ENCODE results near the gene CSNK1A1.
"Not testable (repeated sequence)": the region's sequence is repeated elsewhere in the genome, so short reads cannot be mapped to it uniquely, and the experiment has no call there.

Gene CSNK1A1

DNA sequence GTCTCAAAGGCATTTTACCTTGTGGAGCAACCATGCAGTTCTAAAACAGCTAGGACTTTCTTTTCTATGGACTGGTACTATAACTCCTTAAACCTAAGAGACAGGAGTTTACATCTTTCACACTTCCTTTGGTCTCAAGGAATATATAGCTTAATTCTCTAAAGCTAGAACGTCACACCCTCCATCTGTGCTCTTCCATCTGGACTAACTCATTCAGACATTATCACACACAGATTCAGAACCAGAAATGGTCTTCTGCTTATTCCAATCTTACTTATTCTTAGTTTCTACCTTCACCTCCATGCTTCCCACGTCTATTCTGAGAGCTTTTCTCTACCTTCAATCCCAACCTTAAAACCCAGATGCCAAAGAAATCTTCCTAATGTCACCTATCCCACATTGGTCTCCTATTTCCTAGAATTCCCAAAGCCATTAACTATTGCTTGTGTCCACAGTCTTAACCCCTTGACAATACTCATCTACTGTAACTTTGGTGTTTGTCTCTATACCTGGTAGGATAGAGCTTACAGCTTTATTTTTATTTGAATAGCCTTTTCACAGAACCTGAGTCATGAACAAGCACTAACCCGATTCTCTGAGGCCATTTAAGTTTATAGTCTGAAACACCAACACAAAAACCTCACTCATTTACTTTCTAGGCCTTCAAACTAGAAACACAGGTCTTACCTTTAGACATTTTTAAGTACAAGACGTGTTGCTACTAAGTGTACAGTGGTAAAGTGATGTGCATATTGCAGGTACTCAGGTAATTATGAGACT is 22.8 kb downstream of the CSNK1A1 start:
- DNase-seq (ENCODE audit: low spot score): no peak

DNA sequence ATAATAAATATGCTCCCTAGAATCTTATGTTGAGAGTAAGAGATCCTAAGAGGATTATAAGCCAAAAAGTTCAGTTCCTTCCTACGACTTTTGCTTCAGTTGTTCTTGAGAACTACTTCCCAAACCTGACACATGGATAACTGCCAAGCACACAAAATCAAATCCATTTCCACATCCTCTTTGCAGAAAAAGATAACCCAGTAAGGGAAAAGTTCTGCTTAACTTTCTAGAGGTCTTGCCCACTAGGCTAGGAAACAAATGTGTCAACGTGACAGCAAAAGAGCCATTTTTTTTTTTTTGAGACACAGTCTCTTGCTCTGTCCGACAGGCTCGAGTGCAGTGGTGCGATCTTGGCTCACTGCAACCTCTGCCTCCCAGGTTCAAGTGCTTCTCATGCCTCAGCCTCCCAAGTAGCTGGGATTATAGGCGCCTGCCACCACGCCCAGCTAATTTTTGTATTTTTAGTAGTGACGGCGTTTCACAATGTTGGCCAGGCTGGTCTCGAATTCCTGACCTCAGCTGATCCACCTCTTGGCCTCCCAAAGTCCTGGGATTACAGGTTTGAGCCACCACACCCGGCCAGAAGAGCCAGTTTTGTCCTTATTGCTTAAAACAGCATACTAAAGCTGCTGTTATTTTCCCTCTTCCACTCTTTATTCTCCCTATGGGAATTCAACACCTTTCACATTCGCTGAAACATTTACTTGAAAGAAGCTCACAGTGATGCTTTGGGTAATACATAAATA is 24.2 kb downstream of the CSNK1A1 start:
- DNase-seq (ENCODE audit: low spot score): no peak

DNA sequence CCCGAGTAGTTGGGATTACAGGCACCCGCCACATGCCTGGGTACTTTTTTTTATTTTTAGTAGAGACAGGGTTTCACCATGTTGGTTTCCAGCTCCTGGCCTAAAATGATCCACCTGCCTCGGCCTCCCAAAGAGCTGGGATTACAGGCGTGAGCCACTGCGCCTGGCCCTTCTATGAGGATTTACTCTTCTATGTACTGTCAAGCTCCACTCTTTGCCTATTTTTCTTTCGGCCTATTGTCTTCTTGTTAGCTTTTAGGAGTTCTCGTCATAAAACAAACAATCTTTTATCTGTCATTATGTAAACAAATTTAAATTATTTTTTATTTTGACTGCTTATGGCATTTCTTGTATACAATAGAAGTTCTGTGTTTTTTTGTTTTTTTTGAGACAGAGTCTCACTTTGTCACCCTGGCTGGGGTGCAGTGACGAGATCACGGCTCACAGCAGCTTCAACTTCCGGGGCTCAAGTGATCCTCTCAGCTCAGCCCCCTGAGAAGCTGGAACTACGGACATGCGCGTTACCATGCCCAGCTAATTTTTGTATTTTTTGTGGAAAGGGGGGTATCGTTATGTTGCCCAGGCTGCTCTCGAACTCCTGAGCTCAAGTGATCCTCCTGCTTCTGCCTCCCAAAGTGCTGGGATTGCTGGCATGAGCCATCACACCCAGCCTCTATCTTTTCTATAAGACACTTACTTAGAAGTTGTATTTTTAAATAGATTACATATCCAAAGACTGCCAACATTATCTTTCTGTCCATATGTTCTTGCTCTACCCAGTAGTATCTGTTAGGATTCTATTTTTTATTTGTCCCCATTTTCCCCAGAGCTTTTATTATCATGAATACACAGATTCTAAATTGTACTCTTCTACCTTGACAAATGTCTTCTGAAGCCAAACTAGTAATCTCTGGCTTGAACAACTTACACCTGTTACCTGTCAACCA is 29.2 kb downstream of the CSNK1A1 start:
- DNase-seq (ENCODE audit: low spot score): no peak

DNA sequence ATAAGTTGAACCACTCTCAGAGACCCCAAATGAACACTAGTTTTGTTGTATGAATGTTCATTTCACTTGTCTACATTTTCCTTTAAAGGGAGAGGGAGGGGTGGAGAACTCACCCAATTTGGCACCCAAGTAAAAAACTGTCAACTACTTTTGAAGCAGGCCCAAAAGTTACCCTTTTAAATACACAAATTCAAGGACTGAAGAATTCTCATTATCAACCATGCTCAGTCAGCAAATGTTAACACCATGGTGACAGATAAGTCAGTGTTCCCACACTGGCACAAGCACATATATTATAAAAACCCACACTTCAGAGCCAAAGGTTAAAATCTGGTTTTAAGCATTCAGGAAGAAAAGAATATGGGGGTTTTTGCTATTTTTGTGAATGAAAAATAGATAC is 31.6 kb downstream of the CSNK1A1 start:
- DNase-seq (ENCODE audit: low spot score): no peak

DNA sequence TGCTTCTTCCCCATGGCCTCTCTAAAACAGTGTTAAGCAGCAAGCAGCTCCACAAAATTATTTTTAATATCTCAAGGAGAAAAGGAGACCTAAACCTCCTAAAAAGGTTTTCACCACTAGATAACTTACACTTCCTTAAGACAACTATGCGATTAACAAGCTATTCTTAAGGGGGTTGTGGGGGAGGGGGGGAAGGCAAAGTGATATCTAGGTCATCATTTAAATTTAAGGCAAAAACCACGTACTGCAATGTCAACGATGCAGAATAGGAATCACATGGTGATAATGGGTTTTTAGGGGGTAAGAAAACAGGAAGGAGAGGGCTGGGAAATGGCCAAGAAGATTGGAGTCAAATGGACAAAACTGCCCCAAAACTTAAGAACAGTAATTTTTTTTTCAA is 32.6 kb downstream of the CSNK1A1 start:
- no peak for DNase-seq (ENCODE audit: low spot score)

DNA sequence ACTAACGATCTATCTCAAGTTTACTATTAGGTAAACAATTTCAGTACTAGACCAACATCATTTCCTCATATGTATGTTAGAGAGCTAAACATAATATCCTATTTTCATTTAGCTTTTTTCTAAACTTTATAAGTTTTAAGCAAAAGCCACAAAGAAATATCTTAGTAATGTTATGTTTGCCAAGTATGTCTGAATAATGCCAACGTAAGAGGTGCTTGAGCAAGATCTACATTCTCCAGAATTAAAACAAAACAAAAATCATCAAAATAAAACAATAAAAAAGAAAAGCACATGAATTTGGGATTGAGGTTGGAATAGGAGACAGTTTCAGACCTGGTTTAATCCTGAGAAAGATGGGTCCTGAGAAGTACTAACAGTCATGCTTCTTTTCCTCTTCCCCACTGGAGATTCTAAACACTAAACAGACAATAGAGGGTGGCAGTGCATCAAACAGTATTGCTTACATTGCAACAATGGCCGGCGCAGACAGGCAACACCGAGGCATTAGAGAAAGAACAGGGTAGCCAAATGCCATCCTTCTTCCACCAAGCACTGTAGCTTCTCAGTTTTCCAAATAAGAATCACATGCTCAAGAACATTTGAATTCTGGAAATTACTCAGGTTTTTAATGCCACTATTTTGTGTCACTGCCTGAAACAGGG is 33.6 kb downstream of the CSNK1A1 start:
- DNase-seq (ENCODE audit: low spot score): no peak

DNA sequence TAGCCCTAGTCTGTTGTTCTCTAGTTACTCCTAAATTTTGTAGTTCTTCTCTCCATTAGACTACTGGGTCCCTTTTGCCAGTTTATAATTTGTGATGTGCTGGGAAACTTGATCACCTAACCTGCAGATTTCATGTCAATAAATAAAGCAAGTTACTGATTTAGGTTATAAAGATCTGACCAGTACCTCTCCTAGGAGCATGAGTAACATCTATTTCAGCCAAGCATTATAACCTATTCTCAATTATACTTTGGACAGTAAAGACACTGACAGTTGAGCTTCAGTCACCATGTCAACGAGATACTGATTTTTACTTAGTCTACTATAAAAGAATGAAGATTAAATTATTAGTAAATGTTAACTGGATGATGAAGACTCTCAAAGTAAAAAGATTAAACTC is 36.7 kb downstream of the CSNK1A1 start:
- no peak for DNase-seq (ENCODE audit: low spot score)

DNA sequence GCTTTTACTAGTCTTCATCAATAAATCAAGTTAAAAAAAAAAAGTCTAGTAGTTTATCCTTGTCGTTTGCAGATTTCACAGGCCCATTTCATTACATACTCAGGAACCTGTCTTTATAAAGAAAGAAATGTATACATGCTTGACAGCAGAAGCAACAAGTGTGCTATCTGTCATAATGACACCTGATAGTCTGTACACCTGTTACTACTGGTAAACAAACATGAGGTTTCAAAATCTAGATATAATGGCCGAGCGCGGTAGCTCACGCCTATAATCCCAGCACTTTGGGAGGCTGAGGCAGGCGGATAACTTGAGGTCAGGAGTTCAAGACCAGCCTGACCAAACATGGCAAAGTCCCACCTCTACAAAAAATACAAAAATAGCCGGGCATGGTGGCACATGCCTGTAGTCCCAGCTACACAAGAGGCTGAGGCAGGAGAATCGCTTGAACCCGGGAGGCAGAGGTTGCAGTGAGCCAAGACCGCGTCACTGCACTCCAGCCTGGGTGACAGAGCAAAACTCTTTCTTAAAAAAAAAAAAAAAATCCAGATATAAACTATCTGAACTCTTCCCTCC is 37.8 kb downstream of the CSNK1A1 start:
- not testable (repeated sequence) for DNase-seq (ENCODE audit: low spot score)

DNA sequence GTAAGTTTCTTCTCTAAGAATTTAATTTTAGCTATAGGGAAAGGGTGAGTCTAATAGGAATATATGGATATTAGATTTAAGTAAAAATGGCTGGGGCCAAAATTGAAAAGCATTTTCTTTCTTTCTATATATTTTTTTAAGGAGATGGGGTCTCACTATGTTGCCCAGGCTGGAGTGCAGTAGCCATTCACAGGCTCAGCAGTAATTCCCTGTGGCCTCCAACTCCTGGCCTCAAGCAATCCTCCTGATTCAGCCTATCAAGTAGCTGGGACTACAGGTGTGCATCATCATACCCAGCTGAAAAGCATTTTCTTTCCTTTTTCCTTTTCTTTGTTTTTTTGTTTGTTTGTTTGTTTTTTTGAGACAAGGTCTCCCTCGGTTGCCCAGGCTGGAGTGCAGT is 41.1 kb downstream of the CSNK1A1 start:
- DNase-seq (ENCODE audit: low spot score): no peak

DNA sequence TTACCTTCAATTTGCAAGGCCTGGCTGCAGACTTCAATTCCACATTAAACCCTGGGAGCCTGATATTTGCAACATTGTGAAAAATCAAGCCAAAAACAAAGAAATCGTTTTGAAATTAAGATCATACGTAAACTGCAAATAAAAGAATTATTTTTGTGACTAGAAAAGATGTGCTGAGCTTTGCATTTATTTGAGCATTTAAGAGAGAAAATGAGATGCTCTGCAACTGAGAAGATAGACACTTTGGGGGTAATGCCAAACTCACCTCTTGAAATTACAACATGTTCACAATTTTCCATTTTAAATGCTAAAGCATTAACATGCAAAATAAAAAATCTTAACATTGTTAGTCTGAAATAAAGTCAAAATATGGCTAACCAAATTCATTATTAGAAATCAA is 46.6 kb downstream of the CSNK1A1 start:
- no peak for DNase-seq (ENCODE audit: low spot score)

DNA sequence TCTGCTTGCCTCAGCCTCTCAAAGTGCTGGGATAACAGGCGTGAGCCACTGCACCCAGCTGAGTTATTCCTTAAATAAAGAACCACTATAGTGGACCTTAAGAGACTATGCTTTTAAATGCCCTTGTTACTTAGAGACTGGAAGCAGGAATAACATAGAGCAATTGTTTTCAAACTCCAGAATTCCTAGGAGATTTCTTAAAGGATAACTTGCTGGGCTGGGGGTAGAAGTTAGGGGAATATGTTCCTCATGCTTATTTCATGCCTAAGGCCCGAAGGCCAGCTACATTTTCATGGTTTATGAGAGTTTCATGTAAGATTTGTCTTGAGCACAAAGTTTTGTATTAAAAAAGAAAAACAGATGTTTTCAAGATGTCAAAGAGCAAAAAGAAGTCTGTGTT is 48.2 kb downstream of the CSNK1A1 start:
- no peak for DNase-seq (ENCODE audit: low spot score)

DNA sequence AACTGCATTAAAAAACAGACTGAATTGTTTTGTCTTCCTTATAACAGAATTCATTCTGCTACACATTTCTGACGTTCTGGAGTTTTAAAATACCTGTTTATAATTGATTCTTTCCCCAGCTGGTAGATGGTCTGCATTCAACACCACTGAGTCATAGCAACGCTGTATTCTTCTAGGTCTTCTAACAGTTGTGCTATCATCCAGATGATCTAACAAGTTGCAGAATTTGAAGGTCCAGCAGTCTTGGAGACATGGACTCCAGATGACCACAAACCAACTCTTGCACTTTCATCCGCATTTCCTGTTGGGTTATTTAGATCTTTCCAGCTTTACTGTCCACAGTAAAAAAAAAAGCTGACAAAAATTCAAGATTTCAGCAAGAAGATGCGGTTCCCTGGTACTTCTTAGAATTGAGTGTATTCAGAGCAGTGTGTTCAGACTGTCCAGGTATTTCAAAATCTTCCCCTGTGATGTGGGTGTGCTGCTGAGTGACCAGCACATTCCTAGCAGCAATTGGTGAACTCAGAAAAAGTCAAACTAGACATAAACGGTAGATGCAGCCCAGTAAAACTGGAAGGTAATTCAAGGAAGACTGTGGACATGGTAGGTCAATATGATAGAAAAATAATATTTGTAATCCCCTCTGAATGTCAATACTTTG is 50.2 kb downstream of the CSNK1A1 start:
- DNase-seq (ENCODE audit: low spot score): no peak

DNA sequence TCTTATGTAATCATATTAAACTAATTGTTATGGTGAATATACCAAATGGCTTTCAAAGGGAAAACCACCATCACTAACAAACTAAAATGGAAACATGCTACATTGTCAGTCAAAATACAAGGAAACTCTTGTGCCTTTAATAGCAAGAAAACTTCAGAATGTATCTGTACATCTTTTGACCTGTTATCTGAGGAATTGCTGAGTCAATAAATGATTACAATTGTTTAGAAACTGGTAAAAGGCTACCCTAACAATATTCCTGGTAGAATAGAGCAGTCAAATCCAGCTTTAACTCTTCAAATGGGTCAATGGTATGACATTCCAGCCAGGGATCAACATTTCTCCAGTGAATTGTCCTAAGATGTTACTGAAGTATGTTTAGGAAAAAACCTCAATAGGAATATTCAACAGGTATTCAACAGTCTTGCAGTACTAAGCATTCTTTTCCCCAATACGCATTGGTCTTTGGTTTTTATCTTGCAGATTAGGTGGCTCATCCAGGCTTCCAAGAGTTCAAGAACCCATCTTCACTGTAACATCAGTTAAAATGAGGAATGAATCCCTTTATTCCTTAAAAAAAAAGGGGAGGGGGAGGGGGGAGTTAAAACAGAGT is 52.4 kb downstream of the CSNK1A1 start:
- no peak for DNase-seq (ENCODE audit: low spot score)

DNA sequence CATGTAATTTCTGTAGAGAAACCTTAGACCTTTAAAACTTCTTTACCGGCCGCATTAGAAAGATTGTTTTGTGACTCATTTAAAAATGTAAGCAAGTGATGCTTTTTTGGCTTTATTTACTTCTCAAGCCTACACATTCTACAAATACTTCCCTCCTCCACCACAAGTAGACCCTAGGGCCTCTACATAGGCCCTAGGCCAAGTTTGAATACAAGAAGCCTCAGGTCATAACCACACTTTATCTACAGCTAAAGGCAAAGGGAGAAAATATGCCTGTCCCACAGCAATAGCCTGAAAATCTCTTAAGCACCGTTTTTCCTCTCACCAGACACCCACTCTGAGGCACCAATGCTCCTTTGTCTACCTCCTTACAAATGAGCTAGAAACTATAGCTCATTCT is 53.9 kb downstream of the CSNK1A1 start:
- DNase-seq (ENCODE audit: low spot score): no peak

DNA sequence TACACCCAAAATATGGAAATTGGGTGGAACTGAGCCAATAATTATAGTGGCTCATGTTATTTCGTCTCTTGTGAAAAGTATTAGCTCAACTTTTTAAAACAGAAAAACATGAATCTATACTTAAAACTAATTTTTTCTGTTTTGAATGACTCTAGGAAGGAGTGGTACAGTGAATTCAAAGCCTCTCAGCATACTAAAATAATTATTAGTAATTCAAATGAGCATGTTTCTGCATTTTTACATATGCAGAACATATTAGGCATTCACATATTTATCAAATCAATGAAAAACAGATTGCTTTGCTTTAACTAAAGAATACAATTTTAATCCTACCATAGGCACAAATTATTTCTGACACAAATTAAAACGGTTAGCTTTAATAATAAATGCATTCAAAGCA is 54.3 kb downstream of the CSNK1A1 start:
- no peak for DNase-seq (ENCODE audit: low spot score)

DNA sequence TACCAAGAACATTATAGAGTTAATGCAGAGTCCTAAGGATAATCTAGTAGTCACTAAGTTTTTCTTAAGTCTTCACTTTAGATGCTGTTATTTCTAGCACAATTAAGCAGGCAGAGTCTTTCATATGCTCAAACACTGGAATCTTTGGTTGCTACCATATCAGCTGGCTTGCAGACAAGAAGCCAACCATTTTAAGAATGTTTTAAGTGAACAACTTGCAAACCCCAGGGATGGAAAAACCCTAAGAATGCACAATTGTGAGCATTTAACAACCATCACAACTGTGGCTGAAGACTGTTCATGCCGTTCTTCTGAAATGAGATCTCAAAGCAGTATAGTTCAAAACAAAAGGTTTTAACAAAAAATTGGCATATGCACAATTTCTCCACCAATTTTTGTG is 55.1 kb downstream of the CSNK1A1 start:
- DNase-seq (ENCODE audit: low spot score): no peak

DNA sequence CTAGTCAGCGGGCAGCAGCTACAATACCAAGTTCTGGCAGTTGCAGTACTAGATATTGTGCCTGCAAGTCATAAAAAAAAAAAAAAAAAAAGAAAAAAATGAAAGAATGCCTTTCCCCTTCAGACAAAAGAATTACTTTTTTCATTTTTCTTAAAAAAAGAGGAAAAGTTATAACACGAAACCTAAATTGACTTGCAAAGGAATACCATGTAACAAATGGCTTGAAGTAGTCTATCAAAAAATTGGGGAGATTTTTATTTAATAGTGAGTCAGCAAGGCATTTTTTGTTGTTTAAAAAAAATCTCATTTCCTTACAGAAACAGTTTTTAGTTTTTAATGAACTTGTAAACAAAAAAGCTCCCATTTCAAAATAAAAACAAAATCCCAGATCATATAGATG is 55.6 kb downstream of the CSNK1A1 start:
- DNase-seq (ENCODE audit: low spot score): no peak

DNA sequence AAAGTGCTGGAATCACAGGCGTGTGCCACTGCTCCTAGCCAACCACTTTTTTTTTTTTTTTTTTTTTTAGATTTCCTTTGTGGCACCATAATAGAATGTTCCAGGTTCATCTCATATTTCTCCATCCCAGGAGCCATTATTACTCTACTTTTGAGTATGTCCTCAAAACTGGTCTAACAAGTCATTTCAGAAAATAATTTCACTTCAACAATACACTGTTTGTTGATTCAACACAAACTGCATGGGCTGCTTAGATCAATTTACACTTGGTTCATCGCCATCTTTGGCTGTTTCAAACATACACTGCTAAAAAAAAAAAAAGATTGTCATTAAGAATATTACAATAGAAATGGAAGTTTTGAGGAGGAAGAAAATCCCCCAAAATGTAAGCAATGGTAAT is 57.9 kb downstream of the CSNK1A1 start:
- no peak for DNase-seq (ENCODE audit: low spot score)

DNA sequence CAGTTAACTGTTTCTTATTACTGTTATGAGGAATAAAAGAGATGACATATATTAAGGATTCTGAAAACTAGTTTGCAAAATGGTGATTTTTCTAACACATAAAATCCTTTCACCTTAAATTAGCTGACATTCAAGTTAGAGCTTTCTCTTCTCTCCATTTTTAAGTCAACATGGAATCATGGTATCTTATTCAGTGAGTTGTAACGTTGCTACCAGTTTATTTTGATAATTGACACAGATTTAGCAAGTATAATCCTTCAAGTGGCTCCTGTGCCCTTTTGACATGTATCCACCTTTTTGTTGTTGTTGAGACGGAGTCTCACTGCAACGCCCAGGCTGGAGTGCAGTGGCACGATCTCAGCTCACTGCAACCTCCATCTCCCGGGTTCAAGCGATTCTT is 58.5 kb downstream of the CSNK1A1 start:
- no peak for DNase-seq (ENCODE audit: low spot score)

DNA sequence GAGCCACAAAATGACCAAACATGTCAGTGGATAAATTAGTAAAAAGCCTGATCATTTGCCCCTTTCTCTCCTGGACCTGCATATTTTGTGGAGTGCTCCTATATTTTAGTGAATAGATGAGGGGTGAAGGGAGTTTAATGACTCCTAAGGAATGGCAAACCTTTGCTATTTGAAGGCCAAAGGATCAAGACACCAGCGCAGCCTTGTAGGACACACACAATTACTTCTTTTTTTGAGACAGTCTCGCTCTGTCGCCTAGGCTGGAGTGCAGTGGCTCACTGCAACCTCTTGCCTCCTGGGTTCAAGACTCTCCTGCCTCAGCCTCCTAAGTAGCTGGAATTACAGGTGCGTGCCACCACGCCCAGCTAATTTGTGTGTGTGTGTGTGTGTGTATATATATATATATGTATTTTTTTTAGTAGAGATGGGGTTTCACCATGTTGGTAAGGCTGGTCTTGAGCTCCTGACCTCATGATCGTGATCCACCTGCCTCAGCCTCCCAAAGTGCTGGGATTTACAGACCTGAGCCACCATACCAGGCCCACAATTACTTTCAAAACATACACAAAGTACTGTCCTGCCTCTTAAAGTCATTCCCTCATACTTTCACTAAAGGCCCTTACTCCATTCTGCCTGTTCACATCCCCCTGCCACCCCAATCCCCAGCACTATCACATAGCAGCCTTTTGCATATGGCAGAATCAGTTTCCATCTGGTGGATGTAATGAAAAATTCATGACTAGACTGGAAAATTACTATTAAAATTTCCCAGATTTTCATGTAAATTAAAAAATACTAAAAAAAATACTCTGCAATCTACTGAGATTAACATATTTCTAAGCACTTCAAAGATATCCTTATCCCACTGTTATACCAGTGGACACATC is 60.4 kb downstream of the CSNK1A1 start:
- no peak for DNase-seq (ENCODE audit: low spot score)

Measured in activated CD4-positive, alpha-beta T cell treated with anti-CD3 and anti-CD28 coated beads, Interleukin-2, Interleukin-4, amounts not matched to agents 100 ng/mL and 50 ng/mL, durations not matched to agents 16 hours and 8 hours (primary cell).